NCI-H526 treated with DMSO at 0.1 percent for 48 hours (cell line): ENCODE results near the gene CSNK1G3.

Experiments used
- DNase-seq: peaks from one replicate; lab custom pipeline; 2025; lab: John Stamatoyannopoulos, UW

Gene CSNK1G3

GRCh38 chr5:123514615-123515355, 2.8 kb downstream of the CSNK1G3 start:
- DNase-seq = no peak

GRCh38 chr5:123515904-123516303, 3.9 kb downstream of the CSNK1G3 start:
- DNase-seq = no peak

- DNase-seq = no peak
Observed at GRCh38 chr5:123517476-123517875, 5.5 kb downstream of the CSNK1G3 start.

- DNase-seq = no peak
Observed at GRCh38 chr5:123518111-123518510, 6.1 kb downstream of the CSNK1G3 start.

- no peak for DNase-seq
Observed at GRCh38 chr5:123520677-123521247, 8.8 kb downstream of the CSNK1G3 start.

GRCh38 chr5:123524146-123524545, 12.2 kb downstream of the CSNK1G3 start:
- no peak for DNase-seq

- no peak for DNase-seq
Observed at GRCh38 chr5:123527190-123527589, 15.2 kb downstream of the CSNK1G3 start.

- DNase-seq = no peak
Observed at GRCh38 chr5:123528065-123528464, 16.1 kb downstream of the CSNK1G3 start.

- DNase-seq = no peak
Observed at GRCh38 chr5:123528878-123529277, 16.9 kb downstream of the CSNK1G3 start.

- no peak for DNase-seq
Observed at GRCh38 chr5:123530728-123531127, 18.8 kb downstream of the CSNK1G3 start.

GRCh38 chr5:123535648-123536047, 23.7 kb downstream of the CSNK1G3 start:
- DNase-seq = no peak

GRCh38 chr5:123537256-123537655, 25.3 kb downstream of the CSNK1G3 start:
- DNase-seq = no peak

- no peak for DNase-seq
Observed at GRCh38 chr5:123537845-123538244, 25.9 kb downstream of the CSNK1G3 start.

GRCh38 chr5:123538670-123539459, 26.9 kb downstream of the CSNK1G3 start:
- no peak for DNase-seq

- DNase-seq = no peak
Observed at GRCh38 chr5:123540534-123540933, 28.6 kb downstream of the CSNK1G3 start.

- DNase-seq = no peak
Observed at GRCh38 chr5:123543438-123543837, 31.5 kb downstream of the CSNK1G3 start.

GRCh38 chr5:123545506-123545905, 33.5 kb downstream of the CSNK1G3 start:
- DNase-seq = no peak

- no peak for DNase-seq
Observed at GRCh38 chr5:123546657-123547056, 34.7 kb downstream of the CSNK1G3 start.

- DNase-seq = no peak
Observed at GRCh38 chr5:123549256-123549904, 37.4 kb downstream of the CSNK1G3 start.

- DNase-seq = no peak
Observed at GRCh38 chr5:123554601-123555000, 42.6 kb downstream of the CSNK1G3 start.

GRCh38 chr5:123557907-123558306, 45.9 kb downstream of the CSNK1G3 start:
- DNase-seq = no peak

- DNase-seq = no peak
Observed at GRCh38 chr5:123558762-123559433, 46.9 kb downstream of the CSNK1G3 start.
